Activated T-helper 1 cell treated with Interleukin-2 at 50 U/mL for 16 hours (primary cell): Measurements from ENCODE around the gene ZNF865.
A peak's percentile ranks its signal among the peaks of the same experiment; 100 is the strongest.

Experiments
- DNase-seq: peaks from one replicate; pipeline ENCODE4 v3.0.0-alpha.2; 2020; ENCODE audit warnings: low read depth

ZNF865 gene

GRCh38 chr19:55605207-55605636 lies 225 bp upstream of the ZNF865 start:
- peak; percentile 96 for DNase-seq

- DNase-seq, result no peak
Measured at GRCh38 chr19:55606471-55606787, 982 bp downstream of the ZNF865 start.

GRCh38 chr19:55606817-55607216 lies 1.4 kb downstream of the ZNF865 start:
- DNase-seq, result no peak

GRCh38 chr19:55609326-55609725 lies 3.9 kb downstream of the ZNF865 start:
- no peak for DNase-seq

GRCh38 chr19:55611300-55611982 lies 6.0 kb downstream of the ZNF865 start:
- no peak for DNase-seq

- no peak for DNase-seq
Measured at GRCh38 chr19:55611983-55612645, 6.7 kb downstream of the ZNF865 start.

- DNase-seq, result no peak
Measured at GRCh38 chr19:55613396-55613795, 7.9 kb downstream of the ZNF865 start.

- no peak for DNase-seq
Measured at GRCh38 chr19:55613930-55614710, 8.7 kb downstream of the ZNF865 start.

- DNase-seq, result no peak
Measured at GRCh38 chr19:55614711-55615542, 9.5 kb downstream of the ZNF865 start.

- DNase-seq, result no peak
Measured at GRCh38 chr19:55615543-55616394, 10.3 kb downstream of the ZNF865 start.

GRCh38 chr19:55616395-55616875 lies 11.0 kb downstream of the ZNF865 start:
- DNase-seq, result no peak

GRCh38 chr19:55617426-55617825 lies 12.0 kb downstream of the ZNF865 start:
- no peak for DNase-seq

GRCh38 chr19:55618426-55618825 lies 13.0 kb downstream of the ZNF865 start:
- no peak for DNase-seq

- no peak for DNase-seq
Measured at GRCh38 chr19:55619286-55619685, 13.8 kb downstream of the ZNF865 start.

GRCh38 chr19:55620410-55621204 lies 15.2 kb downstream of the ZNF865 start:
- DNase-seq, result no peak

- DNase-seq, result no peak
Measured at GRCh38 chr19:55621205-55621672, 15.8 kb downstream of the ZNF865 start.

- no peak for DNase-seq
Measured at GRCh38 chr19:55621673-55622231, 16.3 kb downstream of the ZNF865 start.

- DNase-seq, result no peak
Measured at GRCh38 chr19:55622242-55622969, 17.0 kb downstream of the ZNF865 start.

GRCh38 chr19:55623130-55623529 lies 17.7 kb downstream of the ZNF865 start:
- DNase-seq, result no peak
